GM12864 (cell line): ENCODE data around the gene ARHGEF7.

Source experiments
- DNase-seq: peaks from one replicate; pipeline ENCODE4 v3.0.0-alpha.2; 2011; ENCODE audit warnings: low read depth
- H3K4me3 ChIP-seq: 2 replicates; pipeline ENCODE4 v1.5.1; 2011; ENCODE audit warnings: mild to moderate bottlenecking, low read depth, low read length, control low read depth
- CTCF ChIP-seq: IDR thresholded peaks from 2 replicates; pipeline ENCODE4 v1.5.1; 2011; ENCODE audit warnings: low read depth, mild to moderate bottlenecking, moderate library complexity, low read length, control low read depth, inconsistent platforms; ENCODE audit errors: missing control alignments

Gene ARHGEF7

GRCh38 chr13:111123221-111123620 lies 8.1 kb downstream of the ARHGEF7 start:
- no peak overlapping the region for H3K4me3 ChIP-seq
- TF ChIP-seq CTCF = no peak
- DNase-seq = no peak

- no peak for TF ChIP-seq CTCF
- DNase-seq = no peak
- no peak overlapping the region for H3K4me3 ChIP-seq
Measured at GRCh38 chr13:111123649-111124048, 8.5 kb downstream of the ARHGEF7 start.

DNA sequence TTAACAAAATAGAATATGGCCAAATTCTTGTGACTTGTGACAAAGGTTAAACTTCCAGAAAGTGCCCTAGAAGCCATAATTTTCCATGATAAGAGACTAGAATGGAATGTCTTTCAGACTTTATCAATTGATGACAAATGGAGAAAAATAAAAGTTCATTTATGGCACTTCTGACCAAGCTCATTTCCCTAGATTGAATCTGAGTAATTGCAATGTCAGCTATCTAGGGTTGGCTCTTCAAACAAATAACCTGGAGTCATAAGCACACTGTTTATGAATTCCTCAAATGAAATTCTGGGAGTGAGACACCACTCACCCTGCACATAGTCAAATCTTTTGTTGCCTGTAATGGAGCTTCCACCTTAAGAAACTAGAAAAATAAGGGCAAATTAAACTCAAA lies 11.4 kb downstream of the ARHGEF7 start:
- H3K4me3 ChIP-seq = no peak overlapping the region
- DNase-seq = no peak
- TF ChIP-seq CTCF = no peak

DNA sequence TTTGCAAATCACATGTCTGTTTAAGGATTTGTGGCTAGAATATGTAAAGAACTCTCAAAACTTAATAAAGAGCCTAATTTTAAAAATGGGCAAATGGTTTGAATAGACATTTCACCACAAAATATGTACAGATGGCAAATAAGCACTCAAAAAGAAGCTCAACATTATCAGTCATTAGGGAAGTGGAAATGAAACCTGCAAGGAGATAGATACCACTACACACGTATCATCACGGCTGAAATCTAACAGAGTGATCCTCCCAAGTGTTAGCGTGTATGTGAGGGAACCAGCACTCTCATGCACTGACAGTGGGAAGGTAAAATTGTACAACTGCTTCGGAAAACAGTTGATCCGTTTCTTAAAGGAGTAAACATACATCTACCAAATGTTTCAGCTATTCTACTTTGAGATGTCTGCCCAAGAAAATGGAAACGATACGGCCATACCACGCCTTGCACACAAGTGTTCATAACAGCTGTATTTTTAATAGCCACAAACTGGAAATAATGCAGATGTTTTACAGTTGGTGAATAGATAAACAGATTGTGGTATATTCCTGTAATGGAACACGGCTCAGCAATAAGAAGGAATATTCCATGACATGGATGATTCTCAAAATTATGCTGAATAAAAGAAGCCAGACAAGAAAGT lies 14.5 kb downstream of the ARHGEF7 start:
- peak; percentile 68 for DNase-seq
- H3K4me3 ChIP-seq = no peak overlapping the region; the same call in 1 of the 2 replicates
- TF ChIP-seq CTCF = no peak

GRCh38 chr13:111130116-111130508 lies 15.0 kb downstream of the ARHGEF7 start:
- DNase-seq = no peak
- TF ChIP-seq CTCF = no peak
- no peak overlapping the region for H3K4me3 ChIP-seq

- DNase-seq = no peak
- no peak overlapping the region for H3K4me3 ChIP-seq
- TF ChIP-seq CTCF = no peak
Measured at GRCh38 chr13:111131048-111131447, 15.9 kb downstream of the ARHGEF7 start.

DNA sequence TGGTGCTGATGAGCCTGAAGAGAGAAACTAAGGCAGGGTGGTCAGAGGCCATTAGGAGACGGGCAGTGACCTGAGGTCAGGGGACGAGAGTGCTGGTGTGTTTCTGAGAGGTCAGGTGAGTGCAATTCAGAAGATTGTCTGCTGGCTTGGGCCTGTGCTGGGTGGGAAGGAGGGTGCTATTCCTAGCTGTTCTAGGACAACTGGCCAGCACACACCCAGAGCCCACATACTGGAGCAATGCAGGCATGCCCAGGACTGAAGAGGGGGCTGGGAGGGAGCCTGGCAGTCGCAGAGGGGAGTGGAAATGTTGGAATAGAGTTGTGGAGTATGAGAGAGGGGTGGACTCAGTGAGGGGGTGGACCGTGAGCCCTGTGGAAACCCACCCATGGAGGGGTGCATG lies 16.5 kb downstream of the ARHGEF7 start:
- TF ChIP-seq CTCF = no peak
- DNase-seq = no peak
- no peak overlapping the region for H3K4me3 ChIP-seq
